NCI-H748 treated with DMSO at 0.1 percent for 48 hours (cell line): Measurements from ENCODE around the gene ARPP19.
"Not testable (repeated sequence)": the region's sequence is repeated elsewhere in the genome, so short reads cannot be mapped to it uniquely, and the experiment has no call there.

Source experiments
- DNase-seq: peaks from one replicate; lab custom pipeline; 2025; lab: John Stamatoyannopoulos, UW

Gene ARPP19

DNA sequence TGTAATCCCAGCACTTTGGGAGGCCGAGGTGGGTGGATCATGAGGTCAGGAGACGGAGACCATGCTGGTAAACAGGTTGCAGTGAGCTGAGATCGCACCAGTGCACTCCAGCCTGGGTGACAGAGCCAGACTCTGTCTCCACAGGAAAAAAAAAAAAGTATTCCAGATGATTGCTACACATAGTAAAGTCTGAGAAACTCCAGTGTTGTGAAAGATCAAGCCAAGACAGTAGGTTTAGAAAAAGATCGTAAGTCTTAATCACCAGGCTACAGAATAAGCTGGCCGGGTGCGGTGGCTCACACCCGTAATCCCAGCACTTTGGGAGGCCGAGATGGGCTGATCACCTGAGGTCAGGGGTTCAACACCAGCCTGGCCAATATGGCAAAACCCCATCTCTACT lies 56.0 kb downstream of the ARPP19 start:
- not testable (repeated sequence) for DNase-seq

DNA sequence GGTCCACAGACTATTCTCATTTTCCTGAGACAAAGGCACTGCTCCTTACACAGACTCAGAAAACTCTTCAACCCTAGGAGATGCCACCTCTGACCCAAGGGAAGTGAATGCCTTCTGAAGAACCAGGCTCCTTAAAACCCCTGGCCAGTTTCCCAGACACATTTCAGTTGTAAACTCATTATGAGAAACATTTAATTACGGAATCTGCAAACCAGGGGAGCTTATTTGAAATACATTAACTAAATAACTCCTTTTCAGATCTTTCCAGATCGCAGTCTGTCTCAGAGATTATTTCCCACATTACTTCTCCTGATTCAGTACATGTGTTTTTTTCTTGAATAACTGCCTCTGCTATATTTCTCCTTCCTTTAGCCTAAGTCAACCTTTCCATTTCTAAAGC lies 57.7 kb downstream of the ARPP19 start:
- DNase-seq, result no peak

DNA sequence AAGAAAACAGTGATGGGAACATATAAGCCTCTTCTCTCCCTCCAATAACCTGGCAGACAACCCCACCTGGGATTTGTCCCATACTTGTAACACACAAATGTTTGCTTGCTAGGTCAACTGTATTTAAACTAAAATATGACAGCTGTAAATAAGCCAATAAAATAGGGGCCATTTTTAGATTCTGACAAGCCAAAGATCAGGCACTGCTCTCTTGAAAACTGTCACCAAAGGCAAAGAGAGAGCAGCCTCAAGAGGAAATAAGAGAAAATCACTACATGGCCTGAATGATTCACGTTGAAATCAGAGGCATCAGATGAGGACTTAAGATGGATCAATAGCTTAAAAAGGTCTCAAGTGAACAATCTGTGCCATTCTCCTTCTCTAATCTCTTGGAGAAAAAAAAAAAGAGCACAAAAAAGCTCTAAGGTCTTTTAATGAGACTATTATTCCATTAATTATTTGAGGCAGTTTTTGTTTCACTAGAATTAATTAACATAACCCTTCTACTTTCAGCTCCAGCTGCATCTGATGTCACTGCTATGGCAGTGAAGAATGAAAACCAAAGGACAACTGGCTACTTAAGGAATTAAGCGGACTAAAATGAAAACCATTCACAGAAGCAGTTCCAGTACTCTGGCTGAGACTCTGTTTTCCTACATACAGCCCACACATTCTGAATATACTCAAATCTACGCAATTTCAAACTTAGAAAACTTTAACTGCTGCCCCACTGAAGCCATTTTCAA lies 59.2 kb downstream of the ARPP19 start:
- no peak for DNase-seq

DNA sequence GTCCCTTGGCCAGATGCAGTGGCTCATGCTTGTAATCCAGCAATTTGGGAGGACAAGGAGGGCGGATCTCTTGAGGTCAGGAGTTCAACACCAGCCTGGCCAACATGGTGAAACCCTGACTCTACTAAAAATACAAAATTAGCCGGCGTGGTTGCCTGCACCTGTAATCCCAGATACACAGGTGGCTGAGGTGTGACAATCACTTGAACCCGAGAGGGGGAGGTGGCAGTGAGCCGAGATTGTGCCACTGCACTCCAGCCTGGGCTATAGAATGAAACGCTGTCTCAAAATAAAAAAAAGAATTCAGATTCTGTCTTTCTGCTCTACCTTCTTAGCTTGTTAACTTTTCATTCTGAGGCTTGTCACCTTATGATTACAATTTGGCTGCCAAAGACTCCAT lies 62.3 kb downstream of the ARPP19 start:
- no peak for DNase-seq

DNA sequence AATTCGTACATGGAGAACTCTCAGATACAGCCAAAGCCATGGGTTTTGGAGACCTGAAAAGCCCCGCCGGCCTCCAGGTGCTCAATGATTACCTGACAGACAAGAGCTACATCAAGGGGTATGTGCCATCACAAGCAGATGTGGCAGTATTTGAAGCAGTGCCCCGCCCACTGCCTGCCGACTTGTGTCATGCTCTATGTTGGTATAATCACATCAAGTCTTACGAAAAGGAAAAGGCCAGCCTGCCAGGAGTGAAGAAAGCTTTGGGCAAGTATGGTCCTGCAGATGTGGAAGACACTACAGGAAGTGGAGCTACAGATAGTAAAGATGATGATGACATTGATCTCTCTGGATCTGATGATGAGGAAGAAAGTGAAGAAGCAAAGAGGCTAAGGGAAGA lies 63.7 kb downstream of the ARPP19 start:
- no peak for DNase-seq

DNA sequence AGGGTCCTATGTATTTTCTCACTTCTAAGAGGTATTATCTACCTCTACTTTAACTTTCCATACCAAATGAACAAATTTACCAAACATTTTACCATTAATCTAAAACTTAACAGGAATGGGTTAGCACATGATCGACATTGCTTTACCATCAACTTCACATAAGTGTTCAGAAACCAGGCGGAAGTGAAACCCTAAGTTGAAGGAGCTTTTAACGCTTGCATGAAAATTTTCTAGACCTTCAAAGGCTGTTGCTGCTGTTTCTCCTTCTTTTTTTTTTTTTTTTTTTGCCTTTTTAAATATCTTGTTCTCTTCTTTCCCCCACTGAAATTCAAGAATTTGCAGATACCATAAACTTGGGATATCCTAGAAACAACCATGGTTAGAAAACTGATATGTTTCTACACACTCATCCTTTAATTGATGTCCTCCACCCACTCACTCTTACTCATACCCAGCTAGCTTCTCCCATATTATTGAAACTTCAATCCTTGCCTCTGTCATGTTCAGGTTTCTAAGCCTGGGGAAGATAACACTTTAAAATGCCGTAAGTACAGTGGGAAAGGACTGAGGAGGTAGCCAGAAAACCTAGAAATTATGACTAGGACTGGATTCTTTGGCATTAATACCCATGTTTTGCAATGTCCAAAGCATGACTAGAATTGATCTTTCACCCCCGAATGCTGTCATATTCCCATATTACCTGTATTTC lies 64.9 kb downstream of the ARPP19 start:
- no peak for DNase-seq

DNA sequence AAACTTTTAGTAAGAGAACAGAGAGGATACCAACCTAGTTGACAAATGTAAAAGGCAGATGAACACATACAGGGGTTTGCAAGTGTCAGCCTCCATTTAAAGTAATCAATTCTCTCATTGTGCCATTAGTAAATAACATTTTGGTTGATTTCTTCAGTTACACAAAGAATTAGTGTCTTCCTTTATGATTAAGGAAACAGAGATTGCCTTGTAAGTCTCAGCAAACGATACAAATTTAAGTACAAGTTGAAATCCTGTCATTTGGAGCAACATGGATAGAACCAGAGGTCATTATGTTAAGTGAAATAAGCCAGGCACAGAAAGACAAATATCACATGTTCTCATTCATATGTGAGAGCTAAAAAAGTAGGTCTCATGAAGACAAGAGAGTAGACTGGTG lies 66.2 kb downstream of the ARPP19 start:
- no peak for DNase-seq

DNA sequence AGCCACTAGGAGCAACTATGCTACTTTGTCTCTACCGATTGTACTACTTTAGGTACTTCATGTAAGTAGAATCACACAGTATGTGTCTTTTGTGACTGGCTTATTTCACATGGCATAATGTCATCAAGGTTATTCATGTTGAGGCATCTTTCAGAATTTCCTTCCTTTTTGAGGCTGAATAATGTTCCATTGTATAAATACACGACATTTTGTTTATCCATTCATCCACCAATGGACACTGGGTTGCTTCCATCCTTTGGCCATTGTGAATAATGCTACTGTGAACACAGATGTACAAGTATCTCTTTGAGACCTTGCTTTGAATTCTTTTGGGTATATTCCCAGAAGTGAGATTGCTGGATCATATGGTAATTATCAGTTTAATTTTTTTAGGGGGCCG lies 69.3 kb downstream of the ARPP19 start:
- no peak for DNase-seq

DNA sequence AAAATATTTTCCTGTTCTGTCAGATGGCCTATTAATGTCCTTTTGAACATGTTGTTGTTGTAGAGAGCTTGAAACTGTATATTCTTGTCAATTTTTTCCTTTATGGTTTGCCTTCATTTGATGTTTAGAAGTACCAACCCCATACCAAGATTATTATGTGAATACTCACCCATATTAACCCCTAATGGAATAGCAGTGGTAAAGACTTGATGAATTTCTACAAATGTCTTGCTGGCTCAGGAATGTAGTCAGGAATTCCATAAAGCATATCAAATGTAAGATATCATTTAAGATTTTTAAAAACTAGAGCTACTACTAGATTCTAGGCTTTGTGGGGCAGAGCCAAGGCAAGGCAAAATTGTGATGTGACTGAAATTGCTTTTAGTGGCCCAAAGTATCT lies 70.1 kb downstream of the ARPP19 start:
- DNase-seq, result no peak
